Vagina (tissue), 2 donors: Measurements from ENCODE around the gene CFAP20.

Experiments
- CTCF ChIP-seq, 3 experiments: fragments of 450-650 bp in 2 of 3; fragments of 200-600 bp in 1 of 3; sonication (generic) in 1 of 3; IDR thresholded peaks; one replicate each; pipeline ENCODE4 v1.5.1; 2017 to 2019; ENCODE audit warnings: antibody characterized with exemption in 3 of 3, mild to moderate bottlenecking in 2 of 3, moderate library complexity in 2 of 3
- POLR2A ChIP-seq, 2 donors: fragments of 450-650 bp; IDR thresholded peaks; one replicate each; pipeline ENCODE4 v1.6.1; 2017; ENCODE audit warnings: antibody characterized with exemption in 2 of 2, mild to moderate bottlenecking in 2 of 2, moderate library complexity in 2 of 2
- POLR2AphosphoS5 ChIP-seq, 2 donors: sonication (generic); formaldehyde crosslinking; IDR thresholded peaks; one replicate each; pipeline ENCODE4 v1.9.0; 2017; ENCODE audit warnings: antibody characterized with exemption in 2 of 2, mild to moderate bottlenecking in 2 of 2, low read depth in 1 of 2; ENCODE audit not compliant: insufficient read depth in 1 of 2

- TF ChIP-seq CTCF (IDR thresholded peaks at IDR 0.05) (no peak), POLR2A (IDR thresholded peaks at IDR 0.05) (no peak), POLR2AphosphoS5 (IDR thresholded peaks at IDR 0.05; ENCODE audit: insufficient read depth in 1 of 2, low read depth in 1 of 2) (no peak)
These were observed 13.1 kb downstream of the CFAP20 start for GRCh38 chr16:58116081-58116480.
